ENCODE measurements around the gene MSH5. TPM values are rescaled to one million over a fixed set of nuclear protein-coding genes. Genes with fewer than 3 reads are reported as not detected.

MSH5 gene
- total RNA-seq, 4 donors from 2014 or later, result 2.3 to 7.9 (median 6.8) TPM

DNA sequence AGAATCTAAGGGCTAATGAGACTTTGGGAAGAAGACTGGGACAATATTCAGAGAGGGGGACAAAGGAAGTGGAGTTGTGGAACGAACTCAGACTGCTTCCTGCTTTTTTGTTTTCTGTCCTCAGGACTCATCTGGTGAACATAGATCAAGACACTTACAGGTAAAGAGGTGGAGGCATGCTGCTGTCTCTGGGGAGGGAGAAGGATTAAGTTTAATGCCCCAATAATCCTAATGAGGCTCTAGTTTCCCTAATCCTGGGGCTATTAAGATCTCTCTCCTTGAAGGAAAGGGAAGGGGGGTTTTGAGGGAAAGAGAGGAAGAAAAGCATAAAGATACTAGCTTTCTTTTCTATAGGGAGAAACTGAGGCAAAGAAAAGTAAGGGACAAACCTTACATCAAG lies 4.6 kb downstream of the MSH5 start:
- intact Hi-C loops (cut with DNase I), result no loop called here
- H3K36me3 ChIP-seq, result peaks cover 0 to 11% (median 0%) of the 10 kb centered on the region in 3 donors
- no peak overlapping the region for H3K27ac ChIP-seq
- H3K9me3 ChIP-seq, result no peaks in the 10 kb centered on the region
- peaks cover 0 to 13% (median 9%) of the 10 kb centered on the region in 3 donors for H3K4me1 ChIP-seq
- H3K4me3 ChIP-seq, result no peak overlapping the region
- DNase-seq, result no peak
- WGBS, 2 donors, result 48 to 57% methylated on average over 1 of the region's 1 CpG
- no peaks in the 10 kb centered on the region for H3K27me3 ChIP-seq
- TF ChIP-seq, protein P1, sequence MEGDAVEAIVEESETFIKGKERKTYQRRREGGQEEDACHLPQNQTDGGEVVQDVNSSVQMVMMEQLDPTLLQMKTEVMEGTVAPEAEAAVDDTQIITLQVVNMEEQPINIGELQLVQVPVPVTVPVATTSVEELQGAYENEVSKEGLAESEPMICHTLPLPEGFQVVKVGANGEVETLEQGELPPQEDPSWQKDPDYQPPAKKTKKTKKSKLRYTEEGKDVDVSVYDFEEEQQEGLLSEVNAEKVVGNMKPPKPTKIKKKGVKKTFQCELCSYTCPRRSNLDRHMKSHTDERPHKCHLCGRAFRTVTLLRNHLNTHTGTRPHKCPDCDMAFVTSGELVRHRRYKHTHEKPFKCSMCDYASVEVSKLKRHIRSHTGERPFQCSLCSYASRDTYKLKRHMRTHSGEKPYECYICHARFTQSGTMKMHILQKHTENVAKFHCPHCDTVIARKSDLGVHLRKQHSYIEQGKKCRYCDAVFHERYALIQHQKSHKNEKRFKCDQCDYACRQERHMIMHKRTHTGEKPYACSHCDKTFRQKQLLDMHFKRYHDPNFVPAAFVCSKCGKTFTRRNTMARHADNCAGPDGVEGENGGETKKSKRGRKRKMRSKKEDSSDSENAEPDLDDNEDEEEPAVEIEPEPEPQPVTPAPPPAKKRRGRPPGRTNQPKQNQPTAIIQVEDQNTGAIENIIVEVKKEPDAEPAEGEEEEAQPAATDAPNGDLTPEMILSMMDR (IDR thresholded peaks at IDR 0.05), result no peak
- TF ChIP-seq POLR2A (IDR thresholded peaks at IDR 0.05), result no peak

DNA sequence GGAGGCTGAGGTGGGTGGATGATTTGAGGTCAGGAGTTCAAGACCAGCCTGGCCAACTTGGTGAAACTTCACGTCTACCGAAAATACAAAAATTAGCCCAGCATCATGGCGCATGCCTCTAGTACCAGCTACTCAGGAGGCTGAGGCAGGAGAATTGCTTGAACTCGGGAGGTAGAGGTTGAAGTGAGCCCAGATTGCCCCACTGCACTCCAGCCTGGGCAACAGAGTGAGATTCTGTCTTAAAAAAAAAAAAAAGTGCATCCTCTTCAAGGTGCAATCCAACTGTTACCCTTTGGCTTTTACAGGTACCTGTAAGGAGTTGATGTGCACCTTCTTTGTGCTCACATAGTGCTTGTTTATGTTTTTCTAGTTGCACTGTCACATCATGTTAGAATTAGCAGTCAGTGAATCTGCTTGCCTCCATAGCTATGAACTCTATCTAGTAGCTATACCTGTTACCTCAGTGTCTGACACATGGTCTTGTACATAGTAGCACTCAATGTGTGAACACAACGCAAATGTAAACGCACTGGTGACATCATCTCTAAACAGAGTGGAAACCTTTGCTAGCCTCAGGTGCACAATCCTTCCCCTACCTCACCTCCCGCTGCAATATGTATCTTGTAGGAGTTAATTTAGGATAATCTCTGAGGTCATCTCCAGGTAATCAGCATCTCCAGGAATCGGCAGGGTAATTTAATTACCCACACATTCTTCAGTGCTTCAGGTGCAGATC lies 9.7 kb downstream of the MSH5 start:
- H3K27me3 ChIP-seq, result no peaks in the 10 kb centered on the region
- H3K9me3 ChIP-seq, result no peaks in the 10 kb centered on the region
- WGBS, 2 donors, result 88 to 90% methylated on average over 5 to 8 of the region's 8 CpGs
- no peak overlapping the region for H3K27ac ChIP-seq
- no peak for DNase-seq
- intact Hi-C loops (cut with DNase I), result no loop called here
- peaks cover 0 to 11% (median 0%) of the 10 kb centered on the region in 3 donors for H3K36me3 ChIP-seq
- H3K4me3 ChIP-seq, result no peak overlapping the region
- TF ChIP-seq POLR2A (IDR thresholded peaks at IDR 0.05), result no peak
- TF ChIP-seq, protein P1 (IDR thresholded peaks at IDR 0.05), result no peak
- no peaks in the 10 kb centered on the region for H3K4me1 ChIP-seq

DNA sequence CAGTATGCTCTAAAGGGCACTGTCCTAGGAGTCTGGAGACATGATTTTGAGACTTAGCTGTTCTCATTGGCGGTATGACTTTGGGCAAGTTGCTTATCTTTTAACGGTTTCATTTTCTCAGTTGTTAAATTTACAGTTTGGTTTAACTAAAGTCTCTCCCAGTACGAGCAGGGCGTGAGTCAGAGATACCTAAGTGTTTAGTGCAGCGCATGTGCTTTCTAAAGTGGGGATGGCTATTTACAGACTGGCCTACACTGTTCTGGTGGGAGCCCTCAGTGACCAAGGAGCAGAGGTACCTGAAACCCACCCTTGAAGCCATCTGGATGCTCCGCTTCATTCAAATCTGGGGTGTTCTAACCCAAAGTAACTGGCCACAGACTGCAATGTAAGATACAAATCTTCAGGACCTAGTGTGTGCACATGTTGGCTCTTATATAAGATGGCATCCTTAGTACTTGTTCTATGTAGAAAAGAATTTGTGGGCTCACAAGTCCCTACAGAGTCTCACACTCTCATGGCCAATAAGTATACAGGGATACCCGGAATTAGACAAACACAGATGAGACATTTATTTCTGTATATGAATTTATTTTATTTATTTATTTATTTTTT lies 10.7 kb downstream of the MSH5 start:
- intact Hi-C loops (cut with DNase I), result no loop called here
- H3K4me3 ChIP-seq, result no peak overlapping the region
- peaks cover 0 to 11% (median 0%) of the 10 kb centered on the region in 3 donors for H3K36me3 ChIP-seq
- H3K9me3 ChIP-seq, result no peaks in the 10 kb centered on the region
- H3K27me3 ChIP-seq, result no peaks in the 10 kb centered on the region
- H3K27ac ChIP-seq, result no peak overlapping the region
- no peaks in the 10 kb centered on the region for H3K4me1 ChIP-seq
- WGBS, 2 donors, result 88 to 91% methylated on average over 7 of the region's 7 CpGs
- TF ChIP-seq, protein P1 (IDR thresholded peaks at IDR 0.05), result no peak
- TF ChIP-seq POLR2A (IDR thresholded peaks at IDR 0.05), result no peak
- no peak for DNase-seq

DNA sequence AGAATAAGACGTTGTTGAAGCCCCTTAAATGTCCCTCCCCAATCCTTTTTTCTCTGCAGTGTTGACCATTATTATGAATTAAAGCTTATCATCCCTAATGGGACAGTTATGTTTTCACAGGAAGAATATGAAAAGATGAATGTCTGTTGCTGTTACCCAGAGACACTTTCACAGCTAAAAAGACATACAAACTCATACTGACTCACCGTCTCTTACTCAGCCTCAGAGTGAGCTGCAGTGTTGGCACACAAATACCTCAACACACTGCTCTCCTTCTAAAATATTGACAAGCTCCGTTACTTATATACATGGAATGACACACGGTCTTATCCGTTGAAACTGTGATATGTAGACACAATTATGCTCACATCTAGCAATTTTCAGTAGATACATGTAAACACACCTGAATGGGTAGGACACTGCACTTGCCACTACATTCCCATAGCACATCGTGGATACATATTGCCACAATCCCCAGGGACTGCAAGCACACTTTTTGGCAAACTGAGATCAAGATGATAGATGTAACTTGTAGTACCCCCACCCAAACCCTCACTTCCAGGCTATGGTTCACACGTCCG lies 13.0 kb downstream of the MSH5 start:
- WGBS, 2 donors, result 57 to 83% methylated on average over 8 of the region's 8 CpGs
- Histone ChIP-seq H3K4me1 (no peaks in the 10 kb centered on the region), H3K27ac (no peak overlapping the region), H3K36me3 (peaks cover 0 to under 1% (median 0%) of the 10 kb centered on the region in 3 donors), H3K4me3 (no peak overlapping the region), H3K27me3 (no peaks in the 10 kb centered on the region), H3K9me3 (no peaks in the 10 kb centered on the region)
- no peak for TF ChIP-seq POLR2A (IDR thresholded peaks at IDR 0.05)
- TF ChIP-seq, protein P1 (IDR thresholded peaks at IDR 0.05), result no peak
- DNase-seq, result no peak
- intact Hi-C loops (cut with DNase I), result no loop called here

DNA sequence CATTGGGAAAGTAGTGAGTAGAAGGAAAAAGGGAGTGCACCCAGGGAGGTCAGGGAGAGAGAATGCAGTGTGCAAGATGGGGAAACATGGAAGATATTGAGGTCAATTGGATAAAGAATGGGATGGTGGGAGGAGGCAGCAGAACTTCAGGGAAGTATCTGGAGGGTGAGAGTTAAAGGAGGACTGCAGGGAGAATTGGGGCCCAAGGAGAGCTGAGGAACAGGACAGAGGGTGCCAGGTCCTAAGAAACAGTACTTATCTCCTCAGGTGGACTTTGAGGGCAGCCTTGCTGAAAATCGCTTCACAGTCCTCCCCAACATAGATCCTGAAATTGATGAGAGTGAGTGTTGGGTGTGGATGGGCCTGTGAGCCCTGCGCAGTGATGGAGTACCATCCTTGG lies 18.5 kb downstream of the MSH5 start:
- DNase-seq, result no peak
- 100% methylated on average over 2 of the region's 2 CpGs for WGBS, 2 donors

More for the DNA sequence above, 18.5 kb downstream of the MSH5 start:
- no peak overlapping the region for H3K27ac ChIP-seq
- intact Hi-C loops (cut with DNase I), result no loop called here
- no peaks in the 10 kb centered on the region for H3K9me3 ChIP-seq
- no peaks in the 10 kb centered on the region for H3K27me3 ChIP-seq
- no peak overlapping the region for H3K4me3 ChIP-seq
- peaks cover 0 to 22% (median 0%) of the 10 kb centered on the region in 3 donors for H3K36me3 ChIP-seq
- no peak for TF ChIP-seq POLR2A (IDR thresholded peaks at IDR 0.05)
- TF ChIP-seq, protein P1 (IDR thresholded peaks at IDR 0.05), result no peak
- peaks cover 0 to 4% (median under 1%) of the 10 kb centered on the region in 3 donors for H3K4me1 ChIP-seq

Data from esophagus squamous epithelium (tissue), 5 donors.